Measurements from ENCODE around the gene IKZF2.

Gene IKZF2

GRCh38 chr2:213007290-213007838 is 144.0 kb downstream of the IKZF2 start:
- in situ Hi-C loops (cut with MboI; ENCODE audit: low sequenced_read_pairs) = no loop called here

GRCh38 chr2:213004197-213004821 is 147.1 kb downstream of the IKZF2 start:
- in situ Hi-C loops (cut with MboI; ENCODE audit: low sequenced_read_pairs) = no loop called here

- in situ Hi-C loops (cut with MboI; ENCODE audit: low sequenced_read_pairs) = no loop called here
Observed at GRCh38 chr2:213002383-213002782, 149.0 kb downstream of the IKZF2 start.

- in situ Hi-C loops (cut with MboI; ENCODE audit: low sequenced_read_pairs) = no loop called here
Observed at GRCh38 chr2:213001297-213001910, 150.0 kb downstream of the IKZF2 start.

GRCh38 chr2:212998626-212999359 is 152.6 kb downstream of the IKZF2 start:
- in situ Hi-C loops (cut with MboI; ENCODE audit: low sequenced_read_pairs) = no loop called here

- in situ Hi-C loops (cut with MboI; ENCODE audit: low sequenced_read_pairs) = no loop called here
Observed at GRCh38 chr2:212997526-212998020, 153.8 kb downstream of the IKZF2 start.

- in situ Hi-C loops (cut with MboI; ENCODE audit: low sequenced_read_pairs) = no loop called here
Observed at GRCh38 chr2:212995920-212996319, 155.5 kb downstream of the IKZF2 start.

GRCh38 chr2:212994976-212995375 is 156.4 kb downstream of the IKZF2 start:
- in situ Hi-C loops (cut with MboI; ENCODE audit: low sequenced_read_pairs) = no loop called here

- in situ Hi-C loops (cut with MboI; ENCODE audit: low sequenced_read_pairs) = no loop called here
Observed at GRCh38 chr2:212991120-212991519, 160.3 kb downstream of the IKZF2 start.

GRCh38 chr2:212990697-212991096 is 160.7 kb downstream of the IKZF2 start:
- in situ Hi-C loops (cut with MboI; ENCODE audit: low sequenced_read_pairs) = no loop called here

GRCh38 chr2:212987492-212987891 is 163.9 kb downstream of the IKZF2 start:
- in situ Hi-C loops (cut with MboI; ENCODE audit: low sequenced_read_pairs) = no loop called here

- in situ Hi-C loops (cut with MboI; ENCODE audit: low sequenced_read_pairs) = no loop called here
Observed at GRCh38 chr2:212984129-212984528, 167.3 kb downstream of the IKZF2 start.

GRCh38 chr2:212979799-212980198 is 171.6 kb downstream of the IKZF2 start:
- in situ Hi-C loops (cut with MboI; ENCODE audit: low sequenced_read_pairs) = no loop called here

GRCh38 chr2:212979046-212979612 is 172.3 kb downstream of the IKZF2 start:
- in situ Hi-C loops (cut with MboI; ENCODE audit: low sequenced_read_pairs) = no loop called here

GRCh38 chr2:212977152-212977551 is 174.3 kb downstream of the IKZF2 start:
- in situ Hi-C loops (cut with MboI; ENCODE audit: low sequenced_read_pairs) = no loop called here

GRCh38 chr2:212975333-212975732 is 176.1 kb downstream of the IKZF2 start:
- in situ Hi-C loops (cut with MboI; ENCODE audit: low sequenced_read_pairs) = no loop called here

GRCh38 chr2:212974692-212975091 is 176.7 kb downstream of the IKZF2 start:
- in situ Hi-C loops (cut with MboI; ENCODE audit: low sequenced_read_pairs) = no loop called here

- in situ Hi-C loops (cut with MboI; ENCODE audit: low sequenced_read_pairs) = no loop called here
Observed at GRCh38 chr2:212973347-212973746, 178.1 kb downstream of the IKZF2 start.

GRCh38 chr2:212970132-212970531 is 181.3 kb downstream of the IKZF2 start:
- in situ Hi-C loops (cut with MboI; ENCODE audit: low sequenced_read_pairs) = no loop called here

- in situ Hi-C loops (cut with MboI; ENCODE audit: low sequenced_read_pairs) = no loop called here
Observed at GRCh38 chr2:212968284-212969081, 182.9 kb downstream of the IKZF2 start.

GRCh38 chr2:212966884-212967283 is 184.5 kb downstream of the IKZF2 start:
- in situ Hi-C loops (cut with MboI; ENCODE audit: low sequenced_read_pairs) = no loop called here

Data from HL-60/S4 treated with retinoic acid at 250 ng/mL for 4 days and 3 days (cell line).